HG03039 (cell line): ENCODE results near the gene NLGN1.

Experiments used
- ATAC-seq: cut with Tn5 transposase; IDR thresholded peaks from one replicate; pipeline ENCODE4 v1.9.1; 2021; ENCODE audit warnings: mild to moderate bottlenecking, moderate library complexity; ENCODE audit not compliant: unreplicated experiment

Gene NLGN1

DNA sequence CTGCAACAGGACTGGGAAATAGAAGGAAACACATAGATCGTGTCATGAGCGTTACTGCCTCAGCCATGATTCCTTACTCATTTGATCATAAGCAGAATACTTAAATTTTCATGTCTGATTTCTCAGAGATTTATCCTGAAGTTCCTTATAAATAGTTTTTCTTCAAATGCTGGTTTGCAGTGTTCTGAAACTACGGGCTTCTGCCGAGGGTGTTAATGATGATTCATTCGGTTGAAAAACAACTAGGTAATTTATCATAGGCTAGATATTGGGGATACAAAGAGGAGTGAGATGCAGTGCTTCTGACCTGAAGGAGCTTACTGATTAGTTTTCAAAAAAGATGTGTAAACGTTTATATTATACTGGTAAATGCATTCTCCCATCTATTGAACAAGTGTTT is 428.9 kb downstream of the NLGN1 start:
- no peak for ATAC-seq

DNA sequence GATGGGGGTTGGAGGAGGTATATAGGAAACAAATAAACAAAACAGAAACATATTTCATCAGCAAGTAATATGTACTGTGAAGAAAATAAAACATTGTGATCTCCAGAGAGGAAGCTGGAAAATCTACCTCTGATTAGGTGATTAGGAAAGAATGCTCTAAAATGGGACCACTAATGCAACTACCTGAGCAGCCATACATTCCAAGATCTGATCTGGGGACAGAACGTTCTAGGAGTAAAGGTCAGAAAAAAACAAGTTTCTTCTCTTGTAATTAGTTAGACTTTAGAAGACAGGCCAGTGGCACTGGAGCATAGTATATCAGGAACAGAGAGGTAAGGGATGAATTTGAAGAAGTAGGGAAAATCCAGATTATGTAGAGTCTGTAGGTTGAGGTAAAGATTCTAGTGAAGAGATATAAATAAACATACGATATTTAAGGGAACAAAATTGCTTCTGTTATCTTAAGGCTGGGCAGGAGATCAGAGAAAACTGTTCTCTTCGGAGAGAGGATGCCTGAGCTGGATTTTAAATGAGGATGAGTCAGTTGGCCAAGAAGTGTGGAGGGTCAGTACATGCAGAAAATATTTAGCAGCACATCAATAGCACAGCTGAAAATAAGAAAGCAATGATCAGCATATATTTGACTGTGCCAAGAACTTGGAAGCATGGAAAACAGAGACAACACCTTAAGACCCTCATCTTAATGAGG is 429.5 kb downstream of the NLGN1 start:
- ATAC-seq = no peak

DNA sequence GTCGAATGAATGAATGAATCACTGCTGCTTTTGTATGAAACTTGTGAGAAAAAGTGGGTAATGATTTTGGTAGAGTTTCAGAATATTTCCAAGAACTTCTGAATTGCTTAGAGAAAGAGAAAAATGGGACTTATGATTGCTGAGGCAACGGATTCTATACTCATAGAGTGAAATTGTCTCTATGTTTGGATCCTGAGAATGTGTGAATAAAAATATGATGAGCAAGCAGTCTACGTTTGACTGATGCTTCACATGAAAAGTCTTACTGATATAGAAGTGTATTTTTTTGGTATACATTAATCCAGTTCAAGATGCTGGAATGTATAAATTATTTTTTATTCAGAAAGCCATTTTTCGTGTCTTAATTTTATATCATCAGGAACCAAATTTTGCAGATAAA is 441.1 kb downstream of the NLGN1 start:
- no peak for ATAC-seq

DNA sequence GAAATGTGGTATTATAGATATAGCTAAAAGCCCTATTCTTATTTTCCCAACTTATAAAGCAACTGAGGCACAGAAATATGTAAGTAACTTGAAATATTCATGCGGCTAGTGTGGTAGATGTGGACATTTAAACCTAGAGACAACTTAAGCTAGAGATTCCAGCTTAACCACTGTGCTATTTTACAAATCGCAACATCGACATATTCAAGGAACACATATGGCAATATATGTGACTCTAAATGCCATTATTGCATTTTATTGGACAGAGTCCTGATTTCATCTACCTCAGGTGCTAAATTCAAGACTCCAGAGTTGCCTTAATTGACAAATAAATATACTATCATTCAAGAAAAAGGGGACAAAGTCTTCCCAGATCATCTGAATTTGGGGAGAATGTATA is 442.3 kb downstream of the NLGN1 start:
- no peak for ATAC-seq

DNA sequence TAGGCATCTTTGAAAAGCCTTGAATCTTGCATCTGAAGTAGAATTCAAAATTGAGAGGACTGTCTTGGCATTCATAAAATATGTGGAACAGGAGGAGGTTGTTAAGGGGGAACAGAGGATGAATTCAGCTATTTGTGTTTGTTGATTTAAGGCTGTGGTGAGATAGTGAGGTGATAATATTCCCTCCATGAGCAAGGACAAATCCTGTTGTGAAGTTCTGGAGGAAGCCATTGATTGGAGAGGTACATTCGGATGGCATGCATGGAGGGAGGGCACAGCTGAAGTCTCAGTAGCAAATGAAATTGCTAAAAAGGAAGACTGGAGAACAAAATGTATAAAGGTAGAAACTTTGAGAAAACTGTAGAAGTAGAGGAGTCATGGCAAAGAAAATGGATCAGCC is 443.8 kb downstream of the NLGN1 start:
- no peak for ATAC-seq

DNA sequence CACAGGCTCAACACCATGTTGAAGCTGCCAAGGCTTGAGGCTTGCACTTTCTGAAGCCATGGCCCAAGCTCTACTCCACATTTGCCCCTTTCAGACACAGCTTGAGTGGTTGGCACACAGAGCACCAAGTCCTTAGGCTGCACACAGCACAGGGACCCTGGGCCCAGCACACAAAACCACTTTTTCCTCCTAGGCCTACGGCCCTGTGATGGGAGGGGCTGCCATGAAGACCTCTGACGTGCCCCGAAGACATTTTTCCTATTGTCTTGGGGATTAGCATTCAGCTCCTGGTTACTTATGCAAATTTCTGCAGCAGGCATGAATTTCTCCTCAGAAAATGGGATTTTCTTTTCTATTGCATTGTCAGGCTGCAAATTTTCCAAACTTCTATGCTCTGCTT is 445.5 kb downstream of the NLGN1 start:
- no peak for ATAC-seq

DNA sequence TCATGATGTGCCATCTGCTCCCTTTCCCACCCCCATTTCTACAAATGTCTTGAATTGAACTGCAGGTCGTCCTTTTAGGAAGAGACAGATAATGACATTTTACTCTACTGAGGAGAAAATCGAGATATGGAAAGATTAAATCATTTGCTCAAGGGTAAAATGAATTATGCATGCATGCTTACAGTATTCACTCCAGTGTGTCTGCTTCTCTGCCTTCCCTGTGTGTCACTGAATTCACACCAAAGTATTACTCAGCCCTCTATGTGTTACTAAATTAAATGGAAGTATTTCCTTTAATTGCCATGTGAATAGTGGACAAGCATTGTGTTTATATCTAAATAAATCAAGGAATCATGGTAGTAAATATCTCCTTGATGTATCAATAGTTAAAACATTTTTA is 449.0 kb downstream of the NLGN1 start:
- ATAC-seq = no peak

DNA sequence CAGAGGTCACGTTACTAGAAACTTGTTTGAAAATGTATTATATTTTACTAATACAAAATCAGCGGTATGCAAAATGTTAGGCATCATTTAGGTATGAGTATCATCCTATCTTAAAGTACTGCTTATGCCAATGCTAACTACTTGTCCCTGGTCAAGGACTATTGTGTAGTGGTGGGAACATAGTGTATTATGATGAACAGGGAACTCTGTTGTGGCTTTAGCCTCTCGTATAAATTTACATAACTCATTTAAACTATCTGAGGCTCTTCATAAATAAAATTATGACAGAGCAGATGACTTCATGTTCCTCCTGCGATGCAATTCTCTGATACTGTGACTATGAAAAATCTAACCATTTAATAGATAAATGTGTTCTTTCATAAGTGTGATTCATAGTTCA is 451.9 kb downstream of the NLGN1 start:
- no peak for ATAC-seq

DNA sequence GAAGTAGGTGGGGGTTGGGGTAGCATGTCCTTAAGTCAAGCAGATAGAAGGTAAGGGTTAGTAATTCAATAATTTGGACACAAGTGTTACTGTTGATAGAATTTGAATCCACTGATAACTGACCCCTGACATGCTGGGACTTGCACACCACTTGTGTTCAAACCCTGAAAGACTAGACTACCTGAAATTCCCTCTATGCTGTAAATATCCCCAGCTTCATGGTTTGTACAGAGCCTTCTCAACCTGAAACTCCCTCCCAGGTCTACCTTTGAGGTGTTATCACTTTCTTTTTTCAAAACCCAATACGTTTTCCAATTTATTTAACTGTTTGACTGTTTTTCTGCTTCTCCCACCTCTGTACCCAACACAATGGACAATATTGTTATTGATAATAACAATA is 459.6 kb downstream of the NLGN1 start:
- ATAC-seq = no peak

DNA sequence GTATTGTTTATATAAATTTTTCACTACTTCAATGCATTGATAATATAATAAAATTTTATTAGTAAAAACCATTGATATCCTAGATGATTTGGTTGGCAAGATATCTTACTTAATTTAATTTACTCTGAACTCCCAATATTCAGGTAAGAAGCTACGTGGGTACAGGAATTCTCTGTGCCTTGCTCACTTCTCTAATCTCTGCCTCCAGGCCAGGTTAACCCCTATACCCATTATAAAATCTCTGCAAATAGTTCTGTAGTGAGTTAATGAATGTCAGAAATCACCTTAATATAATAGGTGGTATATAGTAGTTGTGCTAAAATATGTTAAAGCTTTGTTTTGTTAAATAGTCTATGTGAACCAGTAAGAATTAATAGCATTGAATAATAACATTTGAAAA is 465.2 kb downstream of the NLGN1 start:
- ATAC-seq = no peak

DNA sequence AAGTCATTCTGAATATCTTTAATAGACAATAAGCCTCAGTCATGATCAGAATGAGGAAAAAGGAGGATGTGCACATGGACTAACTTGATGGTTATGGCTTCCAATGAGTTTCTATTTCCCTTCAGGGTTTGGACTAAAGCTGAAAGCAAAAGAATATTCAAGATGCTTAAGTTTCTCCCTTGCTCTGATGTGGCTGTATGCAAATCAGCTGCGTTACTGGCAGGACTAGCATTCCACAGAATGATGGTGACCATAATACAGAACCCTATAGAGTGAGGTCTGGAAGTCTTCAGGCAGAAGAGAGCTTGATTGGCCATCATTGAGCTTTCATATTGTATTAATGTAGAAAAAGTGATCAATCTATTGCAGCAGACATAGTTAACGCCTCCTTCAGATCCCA is 466.0 kb downstream of the NLGN1 start:
- ATAC-seq = no peak

DNA sequence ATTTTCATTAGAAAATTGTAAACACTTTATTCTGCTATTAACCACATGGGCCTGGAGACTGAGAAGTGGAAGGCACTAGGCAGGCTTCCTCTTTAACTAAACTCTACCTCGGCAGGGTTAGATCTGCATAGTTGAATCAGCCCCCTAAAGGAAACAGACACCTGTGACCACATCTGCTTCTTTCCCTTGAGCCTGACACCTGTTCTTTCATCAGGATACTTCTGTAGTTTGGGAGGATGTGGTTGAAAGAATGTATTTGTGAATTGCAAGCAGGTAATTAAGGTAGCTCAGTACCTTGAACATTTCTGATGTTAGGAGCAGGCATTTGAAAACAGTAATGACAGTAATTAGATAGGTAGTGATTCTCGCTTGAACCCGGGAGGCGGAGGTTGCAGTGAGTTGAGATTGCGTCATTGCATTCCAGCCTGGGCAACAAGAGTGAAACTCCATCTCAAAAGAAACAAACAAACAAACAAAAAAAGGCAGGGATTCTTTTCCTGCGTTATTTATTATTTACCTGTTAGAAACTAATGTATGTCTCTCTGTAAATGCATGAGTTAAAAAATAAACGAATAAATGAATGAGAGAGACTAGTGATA is 468.5 kb downstream of the NLGN1 start:
- ATAC-seq = no peak

DNA sequence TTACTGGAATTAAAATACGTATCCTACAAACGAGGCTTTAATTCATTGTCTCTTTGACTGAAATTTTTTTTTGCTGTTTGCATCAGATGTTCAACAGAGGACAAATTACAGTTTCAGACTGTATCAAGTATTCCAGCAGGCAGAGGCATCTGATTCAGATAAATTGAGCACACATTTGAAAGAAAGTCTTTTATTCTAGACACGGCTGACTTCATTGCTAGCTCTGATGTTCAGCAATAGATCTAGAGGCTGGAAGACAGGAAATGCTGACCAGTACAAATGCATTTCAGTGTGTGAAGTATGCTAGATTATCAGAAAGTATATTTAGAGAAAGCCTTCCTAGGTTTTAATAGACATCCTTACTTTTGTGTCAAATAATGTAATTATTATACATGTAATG is 472.2 kb downstream of the NLGN1 start:
- no peak for ATAC-seq

DNA sequence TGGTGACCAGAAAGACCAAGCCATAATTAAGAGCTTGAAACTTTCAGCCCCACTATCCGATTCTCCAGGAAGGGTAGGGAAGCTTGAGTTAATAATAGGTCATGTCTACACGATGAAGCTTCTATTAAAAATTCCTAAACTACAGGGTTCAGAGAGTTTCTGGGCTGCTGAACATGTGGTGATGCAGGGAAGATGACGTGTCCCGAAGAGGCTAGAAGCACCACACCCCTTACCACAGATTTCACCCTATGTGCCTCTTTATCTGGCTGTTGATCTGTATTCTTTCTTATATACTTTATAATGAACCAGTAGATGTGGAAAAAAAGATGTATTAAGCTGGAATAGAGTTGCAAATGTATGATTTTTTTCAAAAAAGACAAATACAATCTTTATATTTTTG is 473.4 kb downstream of the NLGN1 start:
- no peak for ATAC-seq

DNA sequence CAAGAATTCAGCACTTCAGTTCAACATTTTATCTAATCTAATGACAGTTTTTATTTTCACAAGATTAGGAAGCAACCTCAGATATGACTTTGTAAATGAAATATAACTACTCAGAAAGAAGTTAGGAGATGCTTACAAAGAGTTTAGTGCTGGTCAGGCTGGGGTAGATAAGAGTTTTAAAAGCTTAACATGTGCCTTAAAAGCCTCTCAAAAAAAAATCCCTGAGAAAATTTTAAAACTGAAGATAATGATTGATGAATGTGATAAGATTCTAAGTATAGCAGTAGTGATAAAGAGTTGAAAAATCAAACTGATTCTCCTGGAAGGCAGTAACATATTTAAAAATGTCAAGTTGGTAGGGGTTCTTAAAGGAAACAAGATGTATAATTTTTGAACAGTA is 478.2 kb downstream of the NLGN1 start:
- no peak for ATAC-seq

DNA sequence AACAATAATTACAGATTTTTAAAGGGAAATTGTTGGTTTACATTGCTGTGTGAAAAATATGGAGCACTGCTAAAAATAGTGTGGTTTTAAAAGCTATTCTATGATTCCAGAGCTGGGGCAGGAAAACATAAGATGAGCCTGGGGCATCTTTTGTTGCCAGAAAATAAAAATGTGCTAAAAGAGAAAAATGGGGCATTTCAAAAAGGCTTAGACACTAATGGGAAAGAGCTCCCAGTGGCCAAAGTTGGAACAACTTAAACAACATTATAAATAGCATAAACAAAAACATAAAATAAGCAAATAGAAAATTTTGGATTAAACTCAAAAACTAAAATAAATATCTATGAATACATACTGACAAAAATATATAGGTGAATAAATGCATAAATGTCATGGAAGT is 478.9 kb downstream of the NLGN1 start:
- no peak for ATAC-seq

DNA sequence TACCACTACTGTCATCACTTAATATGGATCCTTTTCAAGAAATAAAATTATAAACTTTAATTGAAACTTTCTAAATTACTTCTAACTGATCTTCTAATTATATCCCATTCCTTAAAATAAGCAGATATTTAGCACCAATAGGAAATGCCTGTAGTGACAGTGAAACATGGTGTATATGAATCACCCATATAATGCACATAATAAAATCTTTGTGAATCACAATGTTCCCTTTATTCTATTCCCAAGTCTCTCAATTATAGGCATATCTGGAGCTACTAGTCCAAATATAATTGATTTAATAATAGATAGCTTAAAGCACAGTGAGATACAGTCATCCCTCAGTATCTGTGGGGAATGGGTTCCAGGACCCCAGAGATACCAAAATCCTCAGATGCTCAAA is 490.3 kb downstream of the NLGN1 start:
- no peak for ATAC-seq

DNA sequence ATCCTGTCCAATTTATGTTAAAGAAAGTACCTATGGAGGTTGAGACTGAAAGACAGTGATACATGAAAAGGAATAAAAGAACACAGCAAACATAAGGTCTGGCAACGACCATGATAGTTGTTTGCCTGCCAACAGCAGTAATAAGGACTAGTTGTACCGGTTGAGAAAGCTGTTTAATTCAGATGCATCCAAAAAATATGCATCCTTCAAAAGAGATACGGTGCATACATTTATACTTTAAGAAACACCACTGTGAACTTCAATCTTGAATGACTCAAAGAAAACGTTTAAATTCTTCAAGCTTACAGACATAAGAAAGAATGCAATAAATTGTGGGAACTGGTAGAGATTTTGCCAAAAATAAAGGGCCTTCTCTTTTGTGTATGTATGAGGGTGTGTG is 492.1 kb downstream of the NLGN1 start:
- ATAC-seq = no peak

DNA sequence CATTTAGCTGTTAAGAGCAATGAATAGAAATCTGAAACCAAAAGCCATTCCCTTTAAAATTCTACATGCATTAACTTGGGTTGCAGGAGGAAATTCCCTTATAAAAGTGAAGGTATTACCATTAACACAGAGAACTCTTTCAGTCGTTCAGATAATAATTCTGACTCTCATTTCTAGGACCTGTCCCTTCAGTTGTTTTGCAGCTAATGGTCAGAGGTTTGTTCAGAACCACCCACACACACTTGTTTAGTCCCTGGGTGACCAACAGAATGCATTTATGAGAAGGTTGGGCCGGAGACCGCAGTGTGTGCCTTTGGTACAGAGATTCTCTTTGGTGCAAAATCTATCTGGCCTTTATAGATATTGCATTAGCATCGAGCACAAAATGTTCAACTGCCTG is 492.5 kb downstream of the NLGN1 start:
- no peak for ATAC-seq

DNA sequence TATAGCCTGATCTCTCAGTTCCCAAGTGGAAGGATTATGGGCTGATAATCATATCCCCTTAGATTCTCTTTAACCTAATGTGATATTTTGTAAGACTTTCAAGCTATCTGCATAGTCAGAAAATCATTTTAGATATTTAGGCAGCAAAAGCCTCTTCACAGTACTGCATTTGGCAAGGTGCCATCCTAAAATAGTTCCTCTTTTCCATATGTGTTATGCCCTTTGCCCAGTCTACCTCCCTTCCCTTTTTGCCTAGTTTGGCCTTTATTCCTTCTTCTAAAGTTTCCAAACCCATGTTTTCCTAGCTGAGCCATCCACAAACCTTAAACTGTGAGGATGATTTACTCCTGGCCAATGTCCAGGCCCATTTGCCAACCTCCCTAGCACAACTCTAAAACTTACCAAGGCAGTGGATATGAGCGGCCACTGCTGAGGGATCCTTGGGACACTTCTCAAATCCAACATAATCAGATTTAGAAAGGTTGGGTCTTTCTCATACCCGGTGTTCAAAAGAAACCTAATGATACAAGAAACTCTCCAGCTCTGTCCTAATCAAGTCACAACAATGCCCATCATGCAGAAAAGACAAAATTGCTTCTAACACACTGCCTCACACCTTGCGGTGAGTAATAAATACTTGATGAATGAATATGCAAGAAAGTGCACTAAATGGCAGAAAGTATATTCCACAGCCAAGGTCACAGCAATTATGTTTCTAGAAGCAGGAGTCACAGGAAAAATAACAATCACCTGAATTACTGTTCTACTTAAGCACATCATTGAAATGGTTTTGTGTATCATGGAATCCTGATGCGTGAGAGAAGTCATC is 493.9 kb downstream of the NLGN1 start:
- no peak for ATAC-seq

DNA sequence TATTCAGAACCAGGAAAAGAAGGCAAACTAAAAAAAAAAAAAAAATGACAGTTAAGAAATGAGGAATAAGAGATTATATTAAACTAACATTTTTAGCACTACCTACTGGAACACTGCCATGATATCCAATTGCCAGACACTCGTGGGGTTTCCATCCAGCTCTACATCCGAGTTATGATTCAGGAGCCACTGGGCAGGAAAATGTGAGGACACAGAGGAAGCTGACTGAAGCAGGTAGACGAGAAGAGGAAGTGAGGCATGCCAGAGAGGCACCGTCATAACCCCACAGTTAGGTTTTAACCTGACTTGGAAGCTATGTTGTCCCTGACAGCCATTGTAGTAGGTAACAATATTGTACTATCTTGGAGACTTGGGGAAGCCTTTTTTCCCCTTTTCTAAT is 495.0 kb downstream of the NLGN1 start:
- ATAC-seq = no peak

DNA sequence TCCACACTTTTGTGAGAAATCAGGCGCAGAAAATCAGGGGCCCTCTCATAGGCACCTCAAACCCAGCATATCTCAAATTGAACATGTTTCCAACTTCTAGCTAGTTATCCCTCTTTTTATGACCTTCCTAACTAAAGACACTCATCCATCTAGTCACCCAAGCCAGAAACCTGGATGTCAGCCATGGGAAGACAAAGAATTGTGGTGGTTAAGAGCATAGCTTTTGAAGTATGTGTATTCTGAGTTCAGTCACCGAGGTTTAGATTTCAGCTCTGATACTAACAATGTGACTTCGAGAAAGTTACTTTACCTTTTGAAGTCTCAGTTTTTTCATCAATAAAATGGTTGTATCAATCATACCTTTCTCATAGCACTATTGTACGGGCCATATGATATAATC is 495.5 kb downstream of the NLGN1 start:
- no peak for ATAC-seq
